Trophoblast cell (in vitro differentiated cells and primary cell): ENCODE measurements around the gene EHMT1.
"Not testable (repeated sequence)": the region's sequence is repeated elsewhere in the genome, so short reads cannot be mapped to it uniquely, and the experiment has no call there.

Source experiments
- DNase-seq, 2 donors: peaks; one replicate each; pipeline ENCODE4 v3.0.0-alpha.2; 2016
- H2AFZ ChIP-seq: 2 replicates; pipeline ENCODE4 v1.6.1; 2013; ENCODE audit warnings: low read length, moderate library complexity, mild to moderate bottlenecking; ENCODE audit not compliant: insufficient read depth, poor library complexity
- H2AK5ac ChIP-seq: 2 replicates; pipeline ENCODE4 v1.6.1; 2013; ENCODE audit warnings: mild to moderate bottlenecking, low read length
- H2BK120ac ChIP-seq: 2 replicates; pipeline ENCODE4 v1.6.1; 2013; ENCODE audit warnings: low read length, mild to moderate bottlenecking, moderate library complexity; ENCODE audit not compliant: insufficient read depth, poor library complexity
- H2BK12ac ChIP-seq: 2 replicates; pipeline ENCODE4 v1.6.1; 2013; ENCODE audit warnings: mild to moderate bottlenecking, low read length, moderate library complexity
- H2BK5ac ChIP-seq: 2 replicates; pipeline ENCODE4 v1.6.1; 2013; ENCODE audit warnings: low read length, low read depth, moderate library complexity, mild to moderate bottlenecking; ENCODE audit not compliant: poor library complexity
- H3K14ac ChIP-seq: 2 replicates; pipeline ENCODE4 v1.6.1; 2013; ENCODE audit warnings: mild to moderate bottlenecking, low read length
- H3K18ac ChIP-seq: 2 replicates; pipeline ENCODE4 v1.6.1; 2013; ENCODE audit warnings: mild to moderate bottlenecking, low read length
- H3K23ac ChIP-seq: 2 replicates; pipeline ENCODE4 v1.6.1; 2013; ENCODE audit warnings: low read length
- H3K27ac ChIP-seq: 2 replicates; pipeline ENCODE4 v1.5.1; 2013; ENCODE audit warnings: low read depth, mild to moderate bottlenecking, inconsistent platforms, low read length, moderate library complexity
- H3K27me3 ChIP-seq: 2 replicates; pipeline ENCODE4 v1.6.1; 2013; ENCODE audit warnings: inconsistent platforms, mild to moderate bottlenecking, low read length, moderate library complexity; ENCODE audit not compliant: insufficient read depth
- H3K36me3 ChIP-seq, 2 experiments: 1 replicate in 1 of 2; 2 replicates in 1 of 2; pipeline ENCODE4 v1.6.1; 2013; ENCODE audit warnings: low read length in 2 of 2, mild to moderate bottlenecking in 2 of 2, moderate library complexity in 1 of 2; ENCODE audit not compliant: insufficient read depth in 2 of 2, control insufficient read depth in 1 of 2
- H3K4ac ChIP-seq: 2 replicates; pipeline ENCODE4 v1.6.1; 2013; ENCODE audit warnings: low read depth, mild to moderate bottlenecking, low read length, moderate library complexity
- H3K4me1 ChIP-seq, 2 experiments: 1 replicate in 1 of 2; 2 replicates in 1 of 2; pipeline ENCODE4 v1.6.1; 2013; ENCODE audit warnings: low read length in 2 of 2, mild to moderate bottlenecking in 2 of 2, moderate library complexity in 1 of 2; ENCODE audit not compliant: insufficient read depth in 2 of 2, control insufficient read depth in 1 of 2
- H3K4me2 ChIP-seq: 2 replicates; pipeline ENCODE4 v1.6.1; 2013; ENCODE audit warnings: inconsistent platforms, mild to moderate bottlenecking, low read length, moderate library complexity
- H3K4me3 ChIP-seq: 2 replicates; pipeline ENCODE4 v1.5.1; 2013; ENCODE audit warnings: mild to moderate bottlenecking, low read depth, low read length, inconsistent platforms
- H3K79me1 ChIP-seq: one replicate; pipeline ENCODE4 v1.6.1; 2013; ENCODE audit warnings: low read length
- H3K79me2 ChIP-seq: 2 replicates; pipeline ENCODE4 v1.6.1; 2013; ENCODE audit warnings: low read length, mild to moderate bottlenecking; ENCODE audit not compliant: control insufficient read depth, insufficient read depth, poor library complexity
- H3K9ac ChIP-seq: 2 replicates; pipeline ENCODE4 v1.6.1; 2013; ENCODE audit warnings: mild to moderate bottlenecking, low read length
- H3K9me3 ChIP-seq: 2 replicates; pipeline ENCODE4 v1.6.1; 2013; ENCODE audit warnings: low read depth, mild to moderate bottlenecking, control low read depth, inconsistent platforms, low read length; ENCODE audit not compliant: insufficient read depth
- H4K12ac ChIP-seq: 2 replicates; pipeline ENCODE4 v1.6.1; 2013; ENCODE audit warnings: low read depth, mild to moderate bottlenecking, low read length, moderate library complexity
- H4K8ac ChIP-seq: 2 replicates; pipeline ENCODE4 v1.6.1; 2013; ENCODE audit warnings: low read depth, mild to moderate bottlenecking, low read length, moderate library complexity
- H4K91ac ChIP-seq: one replicate; pipeline ENCODE4 v1.6.1; 2013; ENCODE audit warnings: low read depth, mild to moderate bottlenecking, low read length, moderate library complexity
- WGBS: extraction: QIAGEN DNeasy Blood & Tissue Kit; methylation state at CpG from one replicate; pipeline ENCODE4 v1.1.7; 2013; ENCODE audit warnings: missing lambda C conversion rate; ENCODE audit not compliant: insufficient read length, insufficient coverage; ENCODE audit errors: extremely low coverage; 5-methylcytosine and 5-hydroxymethylcytosine counted together

EHMT1 gene

GRCh38 chr9:137880976-137881530 is 262.2 kb downstream of the EHMT1 start:
- WGBS = no CpG with 5 or more reads among the region's 10 CpGs
- Histone ChIP-seq H3K79me1 (no peaks in the 10 kb centered on the region), H3K4ac (no peak overlapping the region), H4K91ac (no peak overlapping the region), H3K4me2 (no peak overlapping the region), H2BK12ac (no peak overlapping the region), H3K14ac (no peak overlapping the region), H2AFZ (no peak overlapping the region), H2BK120ac (no peak overlapping the region), H3K4me1 (peaks cover 3 to 4% of the 10 kb centered on the region in 2 experiments), H4K8ac (no peak overlapping the region), H3K18ac (no peak overlapping the region), H4K12ac (no peak overlapping the region), H2AK5ac (no peak overlapping the region), H3K9me3 (peaks cover 34% of the 10 kb centered on the region), H3K23ac (no peak overlapping the region), H3K79me2 (no peaks in the 10 kb centered on the region), H2BK5ac (no peak overlapping the region), H3K27ac (no peak overlapping the region), H3K4me3 (no peak overlapping the region), H3K9ac (no peak overlapping the region), H3K27me3 (peaks cover 13% of the 10 kb centered on the region), H3K36me3 (no peaks in the 10 kb centered on the region)
- DNase-seq = no peak

GRCh38 chr9:137881591-137882505 is 263.0 kb downstream of the EHMT1 start:
- Histone ChIP-seq H2BK5ac (no peak overlapping the region), H3K79me1 (no peaks in the 10 kb centered on the region), H3K9me3 (peaks cover 27% of the 10 kb centered on the region), H2AK5ac (no peak overlapping the region), H4K91ac (no peak overlapping the region), H3K9ac (no peak overlapping the region), H3K36me3 (no peaks in the 10 kb centered on the region), H4K12ac (no peak overlapping the region), H3K79me2 (no peaks in the 10 kb centered on the region), H2BK120ac (no peak overlapping the region), H3K18ac (no peak overlapping the region), H2AFZ (no peak overlapping the region), H3K4me3 (no peak overlapping the region), H2BK12ac (no peak overlapping the region), H3K4ac (no peak overlapping the region), H3K23ac (no peak overlapping the region), H3K27ac (no peak overlapping the region), H3K27me3 (peaks cover 10% of the 10 kb centered on the region), H3K4me1 (peaks cover 3 to 4% of the 10 kb centered on the region in 2 experiments), H4K8ac (no peak overlapping the region), H3K4me2 (no peak overlapping the region), H3K14ac (no peak overlapping the region)
- DNase-seq = no peak
- no CpG with 5 or more reads among the region's 19 CpGs for WGBS

- Histone ChIP-seq H3K4me3 (no peak overlapping the region), H2BK12ac (no peak overlapping the region), H4K12ac (no peak overlapping the region), H3K9me3 (peaks cover 23% of the 10 kb centered on the region), H2AK5ac (no peak overlapping the region), H3K27ac (no peak overlapping the region), H3K4me1 (peaks cover 3 to 4% of the 10 kb centered on the region in 2 experiments), H3K14ac (no peak overlapping the region), H3K9ac (no peak overlapping the region), H3K4ac (no peak overlapping the region), H3K79me1 (no peaks in the 10 kb centered on the region), H4K91ac (no peak overlapping the region), H2AFZ (no peak overlapping the region), H3K23ac (no peak overlapping the region), H3K4me2 (no peak overlapping the region), H3K79me2 (no peaks in the 10 kb centered on the region), H2BK120ac (no peak overlapping the region), H2BK5ac (no peak overlapping the region), H3K27me3 (peaks cover 4% of the 10 kb centered on the region), H4K8ac (no peak overlapping the region), H3K36me3 (no peaks in the 10 kb centered on the region), H3K18ac (no peak overlapping the region)
- no CpG with 5 or more reads among the region's 10 CpGs for WGBS
- no peak for DNase-seq
Observed at GRCh38 chr9:137882506-137882821, 263.7 kb downstream of the EHMT1 start.

- not testable (repeated sequence) for H2BK120ac ChIP-seq, H2BK5ac ChIP-seq, H2AK5ac ChIP-seq, H3K9ac ChIP-seq, H4K8ac ChIP-seq, H3K27me3 ChIP-seq, H2AFZ ChIP-seq, H3K4me2 ChIP-seq, H3K4me1 ChIP-seq, H3K36me3 ChIP-seq, DNase-seq, H3K27ac ChIP-seq, H3K4ac ChIP-seq, H4K91ac ChIP-seq, H3K79me2 ChIP-seq, H3K4me3 ChIP-seq, H3K23ac ChIP-seq, H2BK12ac ChIP-seq, H3K14ac ChIP-seq, H3K18ac ChIP-seq, H3K79me1 ChIP-seq, H4K12ac ChIP-seq
- H3K9me3 ChIP-seq = peaks cover 17% of the 10 kb centered on the region
- WGBS = no CpG with 5 or more reads among the region's 6 CpGs
Observed at GRCh38 chr9:137883977-137884376, 265.2 kb downstream of the EHMT1 start.
